ENCODE results near the gene PARP11.

The PARP11 gene

GRCh38 chr12:3770891-3771290 lies 102.3 kb downstream of the PARP11 start:
- Histone ChIP-seq H3K27me3 (ENCODE audit: low read length) (no peaks in the 10 kb centered on the region), H3F3A (ENCODE audit: insufficient read depth) (no peaks in the 10 kb centered on the region), H4K20me1 (ENCODE audit: low read depth, low read length) (no peaks in the 10 kb centered on the region), H3K4me3 (ENCODE audit: insufficient read depth, low read length, poor library complexity, severe bottlenecking) (no peak overlapping the region), H3K79me2 (ENCODE audit: insufficient read depth, low read length) (no peaks in the 10 kb centered on the region), H3K9me2 (replicated peaks; ENCODE audit: insufficient read depth, low read length) (no peaks in the 10 kb centered on the region), H3K9ac (ENCODE audit: low read length) (no peak overlapping the region), H3K4me2 (ENCODE audit: low read depth, low read length, poor library complexity, severe bottlenecking) (no peak overlapping the region), H2AFZ (ENCODE audit: low read depth, low read length, severe bottlenecking) (no peak overlapping the region), H3K27ac (ENCODE audit: low read depth, low read length) (no peak overlapping the region), H3K9me3 (ENCODE audit: insufficient read depth, low read length) (no peaks in the 10 kb centered on the region), H3K36me3 (ENCODE audit: low read length) (no peaks in the 10 kb centered on the region)
- TF ChIP-seq CTCF (IDR thresholded peaks at IDR 0.05; ENCODE audit: insufficient read depth, low read length, poor library complexity, severe bottlenecking) (no peak), EZH2phosphoT487 (conservative IDR thresholded peaks at IDR 0.05; ENCODE audit: low read length) (no peak)

GRCh38 chr12:3768911-3769447 lies 104.2 kb downstream of the PARP11 start:
- H3K9ac ChIP-seq (ENCODE audit: low read length) = no peak overlapping the region
- no peaks in the 10 kb centered on the region for H4K20me1 ChIP-seq (ENCODE audit: low read depth, low read length)
- H3K9me2 ChIP-seq (replicated peaks; ENCODE audit: insufficient read depth, low read length) = no peaks in the 10 kb centered on the region
- no peaks in the 10 kb centered on the region for H3K27me3 ChIP-seq (ENCODE audit: low read length)
- H3K27ac ChIP-seq (ENCODE audit: low read depth, low read length) = no peak overlapping the region
- H3K4me2 ChIP-seq (ENCODE audit: low read depth, low read length, poor library complexity, severe bottlenecking) = no peak overlapping the region
- no peaks in the 10 kb centered on the region for H3F3A ChIP-seq (ENCODE audit: insufficient read depth)
- H3K79me2 ChIP-seq (ENCODE audit: insufficient read depth, low read length) = no peaks in the 10 kb centered on the region
- no peaks in the 10 kb centered on the region for H3K36me3 ChIP-seq (ENCODE audit: low read length)
- H2AFZ ChIP-seq (ENCODE audit: low read depth, low read length, severe bottlenecking) = no peak overlapping the region
- no peaks in the 10 kb centered on the region for H3K9me3 ChIP-seq (ENCODE audit: insufficient read depth, low read length)
- no peak overlapping the region for H3K4me3 ChIP-seq (ENCODE audit: insufficient read depth, low read length, poor library complexity, severe bottlenecking)
- no peak for TF ChIP-seq EZH2phosphoT487 (conservative IDR thresholded peaks at IDR 0.05; ENCODE audit: low read length)
- no peak for TF ChIP-seq CTCF (IDR thresholded peaks at IDR 0.05; ENCODE audit: insufficient read depth, low read length, poor library complexity, severe bottlenecking)

GRCh38 chr12:3761116-3761735 lies 112.0 kb downstream of the PARP11 start:
- no peaks in the 10 kb centered on the region for H3K9me2 ChIP-seq (replicated peaks; ENCODE audit: insufficient read depth, low read length)
- H3K4me3 ChIP-seq (ENCODE audit: insufficient read depth, low read length, poor library complexity, severe bottlenecking) = no peak overlapping the region
- H3K36me3 ChIP-seq (ENCODE audit: low read length) = no peaks in the 10 kb centered on the region
- H2AFZ ChIP-seq (ENCODE audit: low read depth, low read length, severe bottlenecking) = no peak overlapping the region
- H3K9ac ChIP-seq (ENCODE audit: low read length) = no peak overlapping the region
- TF ChIP-seq EZH2phosphoT487 (conservative IDR thresholded peaks at IDR 0.05; ENCODE audit: low read length) = no peak
- TF ChIP-seq CTCF (IDR thresholded peaks at IDR 0.05; ENCODE audit: insufficient read depth, low read length, poor library complexity, severe bottlenecking) = no peak
- H3K27ac ChIP-seq (ENCODE audit: low read depth, low read length) = no peak overlapping the region
- H3K27me3 ChIP-seq (ENCODE audit: low read length) = no peaks in the 10 kb centered on the region
- no peaks in the 10 kb centered on the region for H3F3A ChIP-seq (ENCODE audit: insufficient read depth)
- no peaks in the 10 kb centered on the region for H3K79me2 ChIP-seq (ENCODE audit: insufficient read depth, low read length)
- no peak overlapping the region for H3K4me2 ChIP-seq (ENCODE audit: low read depth, low read length, poor library complexity, severe bottlenecking)
- H4K20me1 ChIP-seq (ENCODE audit: low read depth, low read length) = no peaks in the 10 kb centered on the region
- no peaks in the 10 kb centered on the region; the same call in 1 of the 2 replicates for H3K9me3 ChIP-seq (ENCODE audit: insufficient read depth, low read length)
